OCI-LY1 (cell line): ENCODE results near the gene AP4S1.

Experiments
- H2AFZ ChIP-seq: fragments of 200-600 bp; sonication (generic), shearing (Covaris generic); 2 replicates; pipeline ENCODE4 v1.6.0; 2014; ENCODE audit warnings: antibody characterized with exemption, mild to moderate bottlenecking, low read length
- H3F3A ChIP-seq: fragments of 200-600 bp; sonication (generic), shearing (Covaris generic); 2 replicates; pipeline ENCODE4 v1.6.0; 2014; ENCODE audit warnings: mild to moderate bottlenecking, antibody characterized with exemption, low read length, moderate library complexity; ENCODE audit not compliant: insufficient read depth
- H3K27ac ChIP-seq: fragments of 200-600 bp; sonication (generic); 2 replicates; pipeline ENCODE4 v1.5.1; 2014; ENCODE audit warnings: low read length, mixed run types, mild to moderate bottlenecking, low read depth; ENCODE audit not compliant: poor library complexity, severe bottlenecking
- H3K27me3 ChIP-seq: fragments of 200-600 bp; sonication (generic); 2 replicates; pipeline ENCODE4 v1.6.0; 2014; ENCODE audit warnings: antibody characterized with exemption, mild to moderate bottlenecking, low read length, moderate library complexity; ENCODE audit not compliant: insufficient read depth
- H3K36me3 ChIP-seq: fragments of 200-600 bp; sonication (generic); 2 replicates; pipeline ENCODE4 v1.6.1; 2014; ENCODE audit warnings: mild to moderate bottlenecking, antibody characterized with exemption, low read length, moderate library complexity, mixed read lengths; ENCODE audit not compliant: insufficient read depth
- H3K4me1 ChIP-seq: fragments of 200-600 bp; sonication (generic); 2 replicates; pipeline ENCODE4 v1.5.1; 2014; ENCODE audit warnings: mild to moderate bottlenecking, low read length, moderate library complexity; ENCODE audit not compliant: insufficient read depth, severe bottlenecking
- H3K4me2 ChIP-seq: fragments of 200-600 bp; sonication (generic), shearing (Covaris generic); 2 replicates; pipeline ENCODE4 v1.6.1; 2014; ENCODE audit warnings: low read length
- H3K4me3 ChIP-seq: fragments of 200-600 bp; sonication (generic); 2 replicates; pipeline ENCODE4 v1.5.1; 2014; ENCODE audit warnings: low read length, low read depth, mild to moderate bottlenecking, mixed read lengths; ENCODE audit not compliant: poor library complexity, severe bottlenecking
- H3K79me2 ChIP-seq: fragments of 200-600 bp; shearing (Covaris generic); 2 replicates; pipeline ENCODE4 v1.6.1; 2016; ENCODE audit warnings: mixed run types, low read length, mixed read lengths; ENCODE audit not compliant: insufficient read depth
- H3K9ac ChIP-seq: fragments of 200-600 bp; sonication (generic), shearing (Covaris generic); 2 replicates; pipeline ENCODE4 v1.6.1; 2014; ENCODE audit warnings: mild to moderate bottlenecking, low read length, mixed read lengths
- H3K9me2 ChIP-seq: fragments of 200-600 bp; sonication (generic), shearing (Covaris generic); 2 replicates; pipeline ENCODE4 v1.6.1; 2014; ENCODE audit warnings: low read depth, mild to moderate bottlenecking, low read length, mixed read lengths
- H3K9me3 ChIP-seq: fragments of 200-600 bp; shearing (Covaris generic); 2 replicates; pipeline ENCODE4 v1.6.1; 2014; ENCODE audit warnings: low read length, mixed read lengths
- H4K20me1 ChIP-seq: fragments of 200-600 bp; sonication (generic), shearing (Covaris generic); 2 replicates; pipeline ENCODE4 v1.6.0; 2016; ENCODE audit warnings: mild to moderate bottlenecking, low read length; ENCODE audit not compliant: insufficient read depth
- EZH2 ChIP-seq: fragments of 200-600 bp; sonication (generic), shearing (Covaris generic); IDR thresholded peaks from 2 replicates; pipeline ENCODE4 v1.8.0; 2017; ENCODE audit warnings: borderline replicate concordance, mixed run types, mild to moderate bottlenecking, antibody characterized with exemption, low read length, moderate library complexity, mixed read lengths
- TF ChIP-seq, protein P1 (sequence below): fragments of 200-600 bp; sonication (generic), shearing (Covaris generic); IDR thresholded peaks from 2 replicates; pipeline ENCODE4 v1.5.1; 2017; ENCODE audit warnings: mild to moderate bottlenecking, antibody characterized with exemption, low read length, moderate library complexity, mixed read lengths

Gene AP4S1

DNA sequence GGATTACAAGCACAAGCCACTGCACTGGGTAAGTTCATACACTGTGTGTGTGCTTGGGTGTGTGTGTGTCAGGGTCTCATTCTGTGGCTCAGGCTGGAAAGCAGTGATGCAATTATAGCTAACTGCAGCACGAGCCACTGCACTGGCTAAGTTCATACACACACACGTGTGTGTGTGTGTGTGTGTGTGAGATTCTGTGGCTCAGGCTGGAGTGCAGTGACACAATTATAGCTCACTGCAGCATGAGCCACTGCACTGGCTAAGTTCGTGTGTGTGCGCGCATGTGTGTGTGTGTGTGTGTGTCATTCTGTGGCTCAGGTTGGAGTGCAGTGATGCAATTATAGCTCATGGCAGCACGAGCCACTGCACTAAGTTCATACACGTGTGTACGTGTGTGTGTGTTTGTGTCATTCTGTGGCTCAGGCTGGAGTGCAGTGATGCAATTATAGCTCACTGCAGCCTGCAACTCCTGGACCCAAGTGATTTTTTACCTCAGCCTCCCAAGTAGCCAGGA, 96.7 kb downstream of the AP4S1 start:
- Histone ChIP-seq H3K9me2 (no peaks in the 10 kb centered on the region), H3K4me2 (no peak overlapping the region), H3K27ac (no peak overlapping the region), H3K36me3 (peaks cover 85% of the 10 kb centered on the region), H2AFZ (no peak overlapping the region), H4K20me1 (no peaks in the 10 kb centered on the region), H3F3A (no peaks in the 10 kb centered on the region), H3K79me2 (no peaks in the 10 kb centered on the region), H3K27me3 (no peaks in the 10 kb centered on the region), H3K4me1 (no peaks in the 10 kb centered on the region), H3K4me3 (no peak overlapping the region), H3K9ac (no peak overlapping the region), H3K9me3 (no peaks in the 10 kb centered on the region)
- TF ChIP-seq EZH2: no peak
- TF ChIP-seq, protein P1, sequence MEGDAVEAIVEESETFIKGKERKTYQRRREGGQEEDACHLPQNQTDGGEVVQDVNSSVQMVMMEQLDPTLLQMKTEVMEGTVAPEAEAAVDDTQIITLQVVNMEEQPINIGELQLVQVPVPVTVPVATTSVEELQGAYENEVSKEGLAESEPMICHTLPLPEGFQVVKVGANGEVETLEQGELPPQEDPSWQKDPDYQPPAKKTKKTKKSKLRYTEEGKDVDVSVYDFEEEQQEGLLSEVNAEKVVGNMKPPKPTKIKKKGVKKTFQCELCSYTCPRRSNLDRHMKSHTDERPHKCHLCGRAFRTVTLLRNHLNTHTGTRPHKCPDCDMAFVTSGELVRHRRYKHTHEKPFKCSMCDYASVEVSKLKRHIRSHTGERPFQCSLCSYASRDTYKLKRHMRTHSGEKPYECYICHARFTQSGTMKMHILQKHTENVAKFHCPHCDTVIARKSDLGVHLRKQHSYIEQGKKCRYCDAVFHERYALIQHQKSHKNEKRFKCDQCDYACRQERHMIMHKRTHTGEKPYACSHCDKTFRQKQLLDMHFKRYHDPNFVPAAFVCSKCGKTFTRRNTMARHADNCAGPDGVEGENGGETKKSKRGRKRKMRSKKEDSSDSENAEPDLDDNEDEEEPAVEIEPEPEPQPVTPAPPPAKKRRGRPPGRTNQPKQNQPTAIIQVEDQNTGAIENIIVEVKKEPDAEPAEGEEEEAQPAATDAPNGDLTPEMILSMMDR: no peak

DNA sequence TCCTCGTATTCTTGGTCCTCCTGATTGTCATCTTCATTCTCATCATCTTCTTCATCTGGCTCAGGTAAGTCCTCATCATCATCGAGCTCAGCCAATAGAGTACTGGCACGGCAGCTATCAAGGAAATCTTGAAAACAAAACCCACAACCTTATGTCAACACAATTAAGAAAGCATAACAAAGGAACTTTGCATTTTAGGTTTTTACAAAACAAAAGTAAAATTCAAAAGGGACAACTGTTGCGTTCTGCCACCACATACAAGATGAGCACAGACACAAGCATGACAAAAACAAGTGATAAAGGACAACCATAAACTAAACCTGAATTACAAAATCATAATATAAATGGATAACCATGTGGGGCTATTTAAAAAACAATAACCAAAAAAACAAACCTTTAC, 97.5 kb downstream of the AP4S1 start:
- H4K20me1 ChIP-seq: no peaks in the 10 kb centered on the region
- no peaks in the 10 kb centered on the region for H3K9me2 ChIP-seq
- no peak overlapping the region for H2AFZ ChIP-seq
- no peak overlapping the region for H3K4me3 ChIP-seq
- H3K9ac ChIP-seq: no peak overlapping the region
- H3K27ac ChIP-seq: no peak overlapping the region
- peaks cover 85% of the 10 kb centered on the region for H3K36me3 ChIP-seq
- H3F3A ChIP-seq: no peaks in the 10 kb centered on the region
- no peaks in the 10 kb centered on the region for H3K27me3 ChIP-seq
- H3K4me1 ChIP-seq: no peaks in the 10 kb centered on the region
- no peaks in the 10 kb centered on the region for H3K79me2 ChIP-seq
- H3K4me2 ChIP-seq: no peak overlapping the region
- TF ChIP-seq EZH2: no peak
- TF ChIP-seq, protein P1: no peak
- no peaks in the 10 kb centered on the region for H3K9me3 ChIP-seq

DNA sequence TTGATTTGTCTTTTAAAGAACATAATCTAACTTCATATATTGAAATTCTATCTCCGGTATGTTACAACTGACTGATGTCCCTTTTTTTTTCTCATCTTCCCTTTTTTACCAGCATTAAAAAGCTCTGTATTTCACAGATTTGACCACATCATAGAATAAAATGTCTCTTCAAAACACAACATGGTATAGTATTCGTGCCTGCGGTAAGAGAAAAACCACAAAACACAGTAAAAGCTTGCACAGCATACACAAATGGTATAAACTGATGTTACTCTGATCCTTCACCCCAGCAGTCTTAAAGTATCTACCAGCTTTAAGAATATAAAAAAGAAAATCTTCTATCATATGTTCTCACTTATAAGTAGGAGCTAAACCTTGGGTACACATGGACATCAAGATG, 98.7 kb downstream of the AP4S1 start:
- H3K4me1 ChIP-seq: peaks cover 6% of the 10 kb centered on the region
- H2AFZ ChIP-seq: no peak overlapping the region
- TF ChIP-seq, protein P1: no peak
- TF ChIP-seq EZH2: no peak
- no peaks in the 10 kb centered on the region for H3K27me3 ChIP-seq
- peaks cover 87% of the 10 kb centered on the region for H3K36me3 ChIP-seq
- H3K9ac ChIP-seq: no peak overlapping the region
- H4K20me1 ChIP-seq: no peaks in the 10 kb centered on the region
- H3K27ac ChIP-seq: no peak overlapping the region
- H3K4me2 ChIP-seq: no peak overlapping the region
- H3K4me3 ChIP-seq: no peak overlapping the region
- H3K9me3 ChIP-seq: no peaks in the 10 kb centered on the region
- H3K9me2 ChIP-seq: no peaks in the 10 kb centered on the region
- no peaks in the 10 kb centered on the region for H3K79me2 ChIP-seq
- no peaks in the 10 kb centered on the region for H3F3A ChIP-seq
